ENCODE measurements around the gene NCAM1.

NCAM1 gene

GRCh38 chr11:113131036-113131775 is 170.0 kb downstream of the NCAM1 start:
- no peak for DNase-seq (ENCODE audit: low spot score)

GRCh38 chr11:113133071-113133470 is 171.9 kb downstream of the NCAM1 start:
- DNase-seq (ENCODE audit: low spot score): no peak

- DNase-seq (ENCODE audit: low spot score): no peak
Observed at GRCh38 chr11:113134626-113135025, 173.4 kb downstream of the NCAM1 start.

- no peak for DNase-seq (ENCODE audit: low spot score)
Observed at GRCh38 chr11:113137713-113138529, 176.7 kb downstream of the NCAM1 start.

- DNase-seq (ENCODE audit: low spot score): no peak
Observed at GRCh38 chr11:113138731-113139130, 177.5 kb downstream of the NCAM1 start.

GRCh38 chr11:113141010-113141409 is 179.8 kb downstream of the NCAM1 start:
- DNase-seq (ENCODE audit: low spot score): no peak

GRCh38 chr11:113142508-113142907 is 181.3 kb downstream of the NCAM1 start:
- no peak for DNase-seq (ENCODE audit: low spot score)

- DNase-seq (ENCODE audit: low spot score): peak; percentile 49
Observed at GRCh38 chr11:113147249-113147648, 186.0 kb downstream of the NCAM1 start.

- no peak for DNase-seq (ENCODE audit: low spot score)
Observed at GRCh38 chr11:113148076-113148475, 186.9 kb downstream of the NCAM1 start.

GRCh38 chr11:113148652-113149051 is 187.4 kb downstream of the NCAM1 start:
- DNase-seq (ENCODE audit: low spot score): no peak

GRCh38 chr11:113151521-113151920 is 190.3 kb downstream of the NCAM1 start:
- DNase-seq (ENCODE audit: low spot score): no peak

- DNase-seq (ENCODE audit: low spot score): no peak
Observed at GRCh38 chr11:113152500-113152899, 191.3 kb downstream of the NCAM1 start.

GRCh38 chr11:113153847-113154246 is 192.6 kb downstream of the NCAM1 start:
- no peak for DNase-seq (ENCODE audit: low spot score)

GRCh38 chr11:113159988-113160807 is 199.0 kb downstream of the NCAM1 start:
- no peak for DNase-seq (ENCODE audit: low spot score)

- DNase-seq (ENCODE audit: low spot score): no peak
Observed at GRCh38 chr11:113160808-113161124, 199.5 kb downstream of the NCAM1 start.

- no peak for DNase-seq (ENCODE audit: low spot score)
Observed at GRCh38 chr11:113161711-113162591, 200.7 kb downstream of the NCAM1 start.

- peak; percentile 24 for DNase-seq (ENCODE audit: low spot score)
Observed at GRCh38 chr11:113162592-113162962, 201.4 kb downstream of the NCAM1 start.

- peak; percentile 33 for DNase-seq (ENCODE audit: low spot score)
Observed at GRCh38 chr11:113163291-113164030, 202.2 kb downstream of the NCAM1 start.

GRCh38 chr11:113166280-113166679 is 205.1 kb downstream of the NCAM1 start:
- no peak for DNase-seq (ENCODE audit: low spot score)

- DNase-seq (ENCODE audit: low spot score): no peak
Observed at GRCh38 chr11:113167599-113167998, 206.4 kb downstream of the NCAM1 start.
